B cell (primary cell): Measurements from ENCODE around the gene TIGD1.

ENCODE experiments used
- EZH2 ChIP-seq: IDR thresholded peaks from 2 replicates; pipeline ENCODE4 v1.6.1; 2012; ENCODE audit warnings: borderline replicate concordance, low read depth, mild to moderate bottlenecking, moderate library complexity, low read length; ENCODE audit not compliant: insufficient read depth, poor library complexity, severe bottlenecking
- TF ChIP-seq, protein P1 (sequence below): fragments of 200-600 bp; IDR thresholded peaks from one replicate; pipeline ENCODE4 v1.8.0; 2022; ENCODE audit warnings: antibody characterized with exemption, mild to moderate bottlenecking

- TF ChIP-seq, protein P1, sequence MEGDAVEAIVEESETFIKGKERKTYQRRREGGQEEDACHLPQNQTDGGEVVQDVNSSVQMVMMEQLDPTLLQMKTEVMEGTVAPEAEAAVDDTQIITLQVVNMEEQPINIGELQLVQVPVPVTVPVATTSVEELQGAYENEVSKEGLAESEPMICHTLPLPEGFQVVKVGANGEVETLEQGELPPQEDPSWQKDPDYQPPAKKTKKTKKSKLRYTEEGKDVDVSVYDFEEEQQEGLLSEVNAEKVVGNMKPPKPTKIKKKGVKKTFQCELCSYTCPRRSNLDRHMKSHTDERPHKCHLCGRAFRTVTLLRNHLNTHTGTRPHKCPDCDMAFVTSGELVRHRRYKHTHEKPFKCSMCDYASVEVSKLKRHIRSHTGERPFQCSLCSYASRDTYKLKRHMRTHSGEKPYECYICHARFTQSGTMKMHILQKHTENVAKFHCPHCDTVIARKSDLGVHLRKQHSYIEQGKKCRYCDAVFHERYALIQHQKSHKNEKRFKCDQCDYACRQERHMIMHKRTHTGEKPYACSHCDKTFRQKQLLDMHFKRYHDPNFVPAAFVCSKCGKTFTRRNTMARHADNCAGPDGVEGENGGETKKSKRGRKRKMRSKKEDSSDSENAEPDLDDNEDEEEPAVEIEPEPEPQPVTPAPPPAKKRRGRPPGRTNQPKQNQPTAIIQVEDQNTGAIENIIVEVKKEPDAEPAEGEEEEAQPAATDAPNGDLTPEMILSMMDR: no peak
- TF ChIP-seq EZH2: no peak
These were observed 21.5 kb downstream of the TIGD1 start for GRCh38 chr2:232528746-232529460.
